D721Med (cell line): ENCODE measurements around the gene CT47C1.

Experiments used
- DNase-seq: peaks from one replicate; pipeline ENCODE4 v3.0.0; 2011; ENCODE audit warnings: low spot score; ENCODE audit not compliant: insufficient read length
- FAIRE-seq: peaks from 2 replicates; lab custom pipeline; 2011; peaks lifted over from hg19 to GRCh38; lab: Jason Lieb, UNC
- TF ChIP-seq, protein P1 (sequence below): IDR thresholded peaks from 2 replicates; pipeline ENCODE4 v1.5.1; 2012; ENCODE audit warnings: mild to moderate bottlenecking, control low read depth; ENCODE audit not compliant: insufficient read depth; ENCODE audit errors: missing control alignments

CT47C1 gene

DNA sequence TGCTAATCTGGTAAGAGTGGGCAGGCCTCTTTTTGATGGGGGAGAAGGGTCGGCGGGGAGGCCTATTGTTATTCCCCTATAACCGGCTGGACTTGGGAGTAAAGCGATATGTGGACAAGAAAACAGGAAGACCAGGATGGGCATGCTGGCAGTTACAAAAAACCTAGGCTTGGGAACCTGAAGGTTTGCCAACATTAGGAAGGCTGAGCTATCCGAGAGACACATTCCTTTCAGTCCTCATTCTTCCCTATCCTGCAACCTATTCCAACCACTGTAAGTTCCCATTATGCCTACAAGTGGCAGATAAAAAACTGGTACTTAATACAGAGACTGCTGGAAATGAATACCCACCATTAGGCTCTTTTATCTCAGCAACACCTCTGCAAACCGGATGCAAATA, 32.4 kb upstream of the CT47C1 start:
- no peak for FAIRE-seq
- no peak for DNase-seq
- TF ChIP-seq, protein P1, sequence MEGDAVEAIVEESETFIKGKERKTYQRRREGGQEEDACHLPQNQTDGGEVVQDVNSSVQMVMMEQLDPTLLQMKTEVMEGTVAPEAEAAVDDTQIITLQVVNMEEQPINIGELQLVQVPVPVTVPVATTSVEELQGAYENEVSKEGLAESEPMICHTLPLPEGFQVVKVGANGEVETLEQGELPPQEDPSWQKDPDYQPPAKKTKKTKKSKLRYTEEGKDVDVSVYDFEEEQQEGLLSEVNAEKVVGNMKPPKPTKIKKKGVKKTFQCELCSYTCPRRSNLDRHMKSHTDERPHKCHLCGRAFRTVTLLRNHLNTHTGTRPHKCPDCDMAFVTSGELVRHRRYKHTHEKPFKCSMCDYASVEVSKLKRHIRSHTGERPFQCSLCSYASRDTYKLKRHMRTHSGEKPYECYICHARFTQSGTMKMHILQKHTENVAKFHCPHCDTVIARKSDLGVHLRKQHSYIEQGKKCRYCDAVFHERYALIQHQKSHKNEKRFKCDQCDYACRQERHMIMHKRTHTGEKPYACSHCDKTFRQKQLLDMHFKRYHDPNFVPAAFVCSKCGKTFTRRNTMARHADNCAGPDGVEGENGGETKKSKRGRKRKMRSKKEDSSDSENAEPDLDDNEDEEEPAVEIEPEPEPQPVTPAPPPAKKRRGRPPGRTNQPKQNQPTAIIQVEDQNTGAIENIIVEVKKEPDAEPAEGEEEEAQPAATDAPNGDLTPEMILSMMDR = no peak

GRCh38 chrX:119041175-119041574, 31.6 kb upstream of the CT47C1 start:
- DNase-seq (no peak), FAIRE-seq (no peak)
- TF ChIP-seq, protein P1 = no peak

DNA sequence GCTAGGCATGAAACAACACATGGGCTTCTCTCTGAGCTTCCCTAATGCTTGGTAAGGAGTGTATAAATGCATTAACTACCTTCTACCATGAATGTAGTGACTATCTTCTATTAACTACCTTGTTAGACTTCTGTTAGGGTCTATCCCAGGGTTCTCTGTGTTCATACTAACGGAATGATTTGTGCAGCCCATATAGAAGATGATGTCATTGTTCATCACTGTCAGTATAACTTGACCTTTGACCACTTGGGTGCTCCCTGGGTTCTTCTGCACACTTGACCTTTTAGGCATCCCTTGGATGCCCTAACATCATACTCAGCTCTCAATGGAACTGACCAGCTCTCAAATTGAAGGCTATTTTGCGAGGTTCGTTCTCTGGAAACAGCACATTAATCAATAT, 30.8 kb upstream of the CT47C1 start:
- no peak for FAIRE-seq
- TF ChIP-seq, protein P1 = no peak
- no peak for DNase-seq

- FAIRE-seq (no peak), DNase-seq (no peak)
- TF ChIP-seq, protein P1 = no peak
Observed at GRCh38 chrX:119042996-119043395, 29.8 kb upstream of the CT47C1 start.

DNA sequence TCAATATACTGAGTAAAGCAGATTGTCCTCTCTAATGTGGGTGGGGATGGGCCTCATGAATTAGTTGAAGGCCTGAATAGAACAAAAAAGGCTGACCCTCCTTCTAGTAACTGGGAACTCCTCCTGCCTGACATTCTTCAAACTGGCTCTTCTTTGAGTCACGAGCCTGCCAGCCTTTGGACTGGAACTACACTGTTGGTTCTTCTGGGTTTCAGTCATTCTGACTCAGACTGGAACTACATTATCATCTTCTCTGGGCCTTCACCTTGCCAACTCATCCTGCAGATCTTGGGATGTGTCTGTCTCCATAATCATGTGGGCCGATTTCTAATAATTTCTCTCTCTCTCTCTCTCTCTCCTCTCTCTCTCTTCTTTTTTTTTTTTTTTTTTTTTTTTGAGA, 26.9 kb upstream of the CT47C1 start:
- no peak for FAIRE-seq
- DNase-seq = no peak
- TF ChIP-seq, protein P1 = no peak

GRCh38 chrX:119055687-119056086, 17.1 kb upstream of the CT47C1 start:
- DNase-seq (no peak), FAIRE-seq (no peak)
- TF ChIP-seq, protein P1 = no peak

DNA sequence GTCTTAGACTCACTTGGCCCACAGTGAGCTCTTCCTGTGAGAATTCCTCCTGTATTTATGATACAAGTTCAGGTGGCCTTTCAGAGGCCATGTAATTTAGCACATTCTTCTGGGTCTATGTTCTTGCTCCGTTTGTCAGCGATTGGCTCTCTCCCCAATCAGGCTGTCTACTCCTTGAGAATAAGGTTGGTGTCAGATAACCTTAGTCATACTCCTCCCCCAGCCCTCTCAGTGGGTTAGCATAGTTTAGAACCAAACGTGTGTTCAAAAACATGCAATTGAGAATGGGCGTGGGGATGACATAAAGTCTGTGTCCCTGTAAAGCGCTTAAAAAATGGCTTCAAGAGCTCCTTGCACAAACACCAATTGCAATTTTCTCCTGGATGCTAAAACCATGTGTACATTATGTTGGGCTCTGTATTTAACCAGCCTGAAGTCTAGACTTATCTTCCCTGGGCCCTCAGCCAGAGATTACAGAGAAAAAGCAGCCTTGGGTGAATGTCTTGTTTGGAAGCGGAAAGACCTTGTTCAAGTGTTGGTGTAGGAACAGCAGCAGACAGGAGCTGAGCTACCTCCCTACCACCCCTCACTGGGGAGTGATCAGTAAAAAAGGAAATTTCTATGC, 9.9 kb upstream of the CT47C1 start:
- TF ChIP-seq, protein P1 = no peak
- DNase-seq (no peak), FAIRE-seq (no peak)
